HG03097 (cell line): Measurements from ENCODE around the gene WDPCP.
"Not testable (repeated sequence)": the region's sequence is repeated elsewhere in the genome, so short reads cannot be mapped to it uniquely, and the experiment has no call there.

ENCODE experiments used
- ATAC-seq: cut with Tn5 transposase; IDR thresholded peaks from one replicate; pipeline ENCODE4 v1.9.1; 2021; ENCODE audit not compliant: unreplicated experiment, low FRiP score

WDPCP gene

DNA sequence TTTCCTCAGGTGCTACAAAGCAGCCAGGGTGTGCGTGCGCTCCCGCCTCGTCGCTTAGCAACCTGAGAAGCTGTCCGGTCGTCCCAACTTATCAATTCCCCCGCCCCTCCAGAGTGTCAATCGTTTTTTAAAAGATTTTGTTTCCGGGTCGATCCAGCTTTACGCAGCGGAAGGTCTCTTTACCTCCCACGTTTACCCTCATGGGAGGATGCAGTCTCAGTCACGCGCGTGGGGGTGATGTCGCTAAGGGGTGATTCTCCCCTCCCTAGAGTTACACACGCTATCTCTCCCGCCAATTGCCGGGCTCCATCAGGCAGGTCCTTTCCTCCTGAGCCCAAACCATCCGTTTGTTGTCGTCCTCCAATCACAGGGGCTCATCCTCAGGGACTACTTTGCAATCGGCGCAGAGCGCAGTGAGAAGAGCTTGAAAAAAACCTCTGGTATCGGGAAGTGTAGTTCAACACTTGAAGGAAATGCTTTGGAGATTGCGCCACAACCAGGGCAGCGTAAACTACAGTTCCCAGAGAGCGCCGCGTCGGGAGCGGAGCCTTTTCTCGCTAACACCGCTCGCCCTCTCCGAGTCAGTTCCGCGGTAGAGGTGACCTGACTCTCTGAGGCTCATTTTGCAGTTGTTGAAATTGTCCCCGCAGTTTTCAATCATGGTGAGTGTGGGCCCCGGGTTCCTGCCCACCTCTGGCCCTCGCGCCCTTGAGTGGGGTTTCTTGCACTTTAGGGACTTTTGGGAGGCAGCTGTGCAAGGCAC, at the start of gene WDPCP, which contains the start of gene MDH1:
WDPCP (minus strand) TSS at position 93 of the 763 bp plus-strand sequence. CDS start 206 bp downstream, outside the sequence.
MDH1 (plus strand) TSS at position 579 of the 763 bp plus-strand sequence; CDS start at position 660, 81 bp downstream.
- peak; percentile 94 for ATAC-seq

DNA sequence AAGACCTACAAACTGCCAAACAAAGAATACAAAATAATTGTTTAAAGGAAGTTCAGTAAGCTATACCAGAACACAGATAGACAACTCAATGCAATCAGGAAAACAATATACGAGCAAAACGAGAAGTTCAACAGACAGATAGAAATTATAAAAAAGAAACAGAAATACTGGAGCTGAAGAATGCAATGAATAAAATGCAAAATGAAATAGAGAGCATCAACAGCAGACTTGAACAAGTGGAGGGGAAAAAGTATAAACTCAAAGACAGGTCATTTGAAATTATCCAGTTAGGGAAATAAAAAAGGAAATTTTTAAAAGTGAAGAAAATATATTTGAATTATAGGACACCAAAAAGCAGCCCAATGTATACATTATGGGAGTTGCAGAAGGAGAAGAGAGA, 44.1 kb upstream of the WDPCP start:
- ATAC-seq: no peak

DNA sequence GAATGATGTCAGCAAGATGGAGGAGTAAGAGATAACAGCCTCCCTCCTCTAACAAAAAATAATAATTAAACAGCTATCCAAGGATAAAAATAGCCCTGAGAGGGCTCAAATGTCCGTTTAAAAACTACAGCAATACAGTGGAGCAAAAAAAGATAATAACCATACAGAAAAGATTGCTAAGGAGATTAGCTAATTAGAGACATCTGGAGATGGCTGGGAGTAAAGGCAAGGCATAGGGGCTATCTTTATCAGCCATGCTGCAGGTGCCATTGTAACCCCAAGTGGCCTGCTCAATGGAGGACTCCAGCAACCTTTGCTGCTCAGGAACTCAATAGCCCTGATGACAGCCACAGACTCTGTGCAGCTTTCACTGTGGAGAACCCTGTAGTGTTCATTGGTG, 43.2 kb upstream of the WDPCP start:
- ATAC-seq: no peak

DNA sequence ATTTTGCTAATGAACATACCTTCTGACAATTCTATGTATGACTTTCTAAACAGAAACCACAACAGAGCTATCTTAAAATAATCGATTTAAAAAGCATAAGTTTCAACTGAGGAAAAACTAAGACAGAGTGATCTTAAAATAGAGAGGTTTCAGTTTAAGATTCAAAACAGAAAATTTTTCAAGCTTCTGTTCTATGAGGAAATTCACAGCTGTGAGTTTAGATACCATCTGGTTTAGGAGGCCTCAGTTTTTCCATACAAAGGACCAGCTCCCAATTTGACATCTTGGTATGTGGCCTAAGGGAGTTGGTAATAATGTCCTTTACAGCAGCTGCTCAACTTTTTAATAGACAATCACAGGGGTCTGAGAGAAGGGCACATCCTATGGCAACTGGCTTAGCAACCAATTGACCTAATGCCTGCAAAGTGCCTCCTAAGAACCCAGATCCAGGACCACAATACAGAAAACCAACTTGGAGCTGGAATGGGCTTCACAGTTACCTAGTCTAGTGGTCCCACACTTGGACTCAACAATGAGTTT, 40.2 kb upstream of the WDPCP start:
- no peak for ATAC-seq

GRCh38 chr2:63627866-63628265, 39.6 kb upstream of the WDPCP start:
- ATAC-seq: no peak

GRCh38 chr2:63623763-63624162, 35.5 kb upstream of the WDPCP start:
- not testable (repeated sequence) for ATAC-seq

- ATAC-seq: no peak
Observed at GRCh38 chr2:63622751-63623150, 34.5 kb upstream of the WDPCP start.

- ATAC-seq: no peak
Observed at GRCh38 chr2:63619328-63619727, 31.1 kb upstream of the WDPCP start.

GRCh38 chr2:63617366-63617765, 29.1 kb upstream of the WDPCP start:
- no peak for ATAC-seq

DNA sequence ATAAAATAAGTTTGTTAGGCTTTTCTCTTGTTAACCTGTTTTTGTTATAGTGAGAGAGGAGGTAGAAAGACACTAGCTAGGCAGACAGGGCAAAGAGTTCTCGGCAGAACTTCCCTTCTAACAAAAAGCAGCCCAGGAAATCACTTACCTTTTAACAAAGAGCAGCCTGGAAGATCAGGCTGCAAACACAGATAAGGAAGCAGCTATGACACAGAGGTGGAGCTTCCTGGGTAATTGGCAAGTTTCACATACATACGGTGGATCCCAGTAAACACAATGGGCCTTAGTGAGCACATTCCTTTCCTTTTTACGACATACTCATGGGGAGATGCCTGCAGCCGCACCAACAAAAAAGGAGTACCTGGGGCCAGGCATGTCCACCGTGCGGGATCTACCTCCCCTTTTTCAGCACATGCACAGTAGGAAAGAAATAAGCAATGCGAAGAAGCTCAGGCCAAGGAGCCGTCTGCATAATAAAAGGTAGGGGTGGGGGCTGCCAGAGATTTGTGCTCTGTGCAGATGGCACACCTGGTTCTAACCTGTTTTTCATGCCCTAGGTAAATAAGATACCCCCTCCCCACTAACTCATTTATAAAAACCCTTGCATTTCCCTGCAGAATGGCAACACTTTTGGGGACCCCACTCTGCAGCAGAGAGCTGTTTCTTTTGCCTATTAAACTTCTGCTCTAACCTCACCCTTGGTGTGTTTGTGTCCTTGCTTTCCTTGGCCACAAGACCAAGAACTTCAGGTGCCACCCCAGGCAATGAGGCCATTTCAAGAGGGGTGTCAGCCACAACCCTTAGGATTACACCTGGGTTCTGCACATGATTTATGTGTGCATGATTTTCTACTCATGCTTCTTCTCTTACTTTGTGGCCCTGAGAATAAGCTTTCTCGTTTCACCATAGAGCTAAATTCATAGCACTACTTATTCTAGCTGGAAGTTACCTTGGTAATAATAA, 27.0 kb upstream of the WDPCP start:
- ATAC-seq: no peak

- ATAC-seq: no peak
Observed at GRCh38 chr2:63614448-63614968, 26.2 kb upstream of the WDPCP start.

- no peak for ATAC-seq
Observed at GRCh38 chr2:63613391-63613901, 25.2 kb upstream of the WDPCP start.

DNA sequence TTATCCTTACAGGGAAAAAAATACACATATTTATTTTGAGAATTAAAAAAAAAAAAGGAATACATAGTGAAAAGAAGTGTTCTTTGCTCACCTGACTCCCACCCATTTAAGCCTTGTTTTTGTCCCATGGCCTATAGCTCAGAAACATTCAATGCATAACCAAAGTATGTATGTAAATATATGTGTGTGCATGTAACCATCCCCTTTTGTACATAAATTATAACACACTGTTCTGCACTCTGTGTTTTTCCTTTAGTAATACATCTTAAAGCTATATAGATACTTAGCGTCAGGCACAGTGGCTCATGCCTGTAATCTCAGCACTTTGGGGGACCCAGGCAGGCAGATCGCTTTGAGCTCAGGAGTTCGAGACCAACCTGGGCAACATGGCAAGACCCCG, 22.2 kb upstream of the WDPCP start:
- no peak for ATAC-seq

DNA sequence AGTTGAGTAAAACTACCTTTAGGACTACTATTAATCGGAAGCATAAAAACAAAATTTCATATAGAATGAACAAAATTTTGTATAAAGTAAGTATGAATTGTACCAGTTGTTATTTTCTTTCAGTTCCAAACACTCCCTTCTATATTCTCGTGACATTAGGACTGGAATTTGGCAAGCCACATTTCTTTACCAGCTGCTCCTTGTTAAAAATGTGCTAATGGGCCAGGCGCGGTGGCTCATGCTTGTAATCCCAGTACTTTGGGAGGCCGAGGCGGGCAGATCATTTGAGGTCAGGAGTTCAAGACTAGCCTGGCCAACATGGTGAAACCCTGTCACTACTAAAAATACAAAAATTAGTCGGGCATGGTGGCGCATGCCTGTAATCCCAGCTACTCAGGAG, 20.6 kb upstream of the WDPCP start:
- ATAC-seq: not testable (repeated sequence)

- no peak for ATAC-seq
Observed at GRCh38 chr2:63604666-63605065, 16.4 kb upstream of the WDPCP start.

DNA sequence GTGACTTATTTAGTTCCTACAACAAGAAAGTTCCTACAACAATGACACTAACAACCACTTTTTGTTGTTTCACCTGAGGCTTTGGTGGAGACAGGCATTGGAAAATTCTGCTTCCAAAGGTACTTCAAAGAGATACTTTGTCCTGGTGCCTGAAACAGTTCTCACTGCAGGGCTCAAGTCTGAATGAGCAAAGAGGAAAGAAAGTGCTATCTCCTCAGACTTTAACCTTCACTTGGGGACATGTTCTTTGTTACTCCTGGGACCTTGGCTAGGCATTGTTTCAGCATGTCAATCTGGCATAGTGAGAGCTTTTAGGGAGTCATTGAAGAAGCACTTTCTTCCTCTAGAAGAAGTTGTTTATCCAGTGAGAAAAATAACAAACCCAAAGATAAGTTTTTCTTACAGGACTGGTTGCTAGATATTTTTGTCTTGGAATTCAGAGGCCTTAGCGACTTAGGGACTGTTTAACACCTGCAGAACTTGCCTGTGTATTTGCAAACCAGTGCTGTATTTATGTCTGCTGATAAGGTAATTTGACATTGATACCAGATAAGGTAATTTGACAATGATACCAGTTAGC, 12.7 kb upstream of the WDPCP start:
- ATAC-seq: no peak

DNA sequence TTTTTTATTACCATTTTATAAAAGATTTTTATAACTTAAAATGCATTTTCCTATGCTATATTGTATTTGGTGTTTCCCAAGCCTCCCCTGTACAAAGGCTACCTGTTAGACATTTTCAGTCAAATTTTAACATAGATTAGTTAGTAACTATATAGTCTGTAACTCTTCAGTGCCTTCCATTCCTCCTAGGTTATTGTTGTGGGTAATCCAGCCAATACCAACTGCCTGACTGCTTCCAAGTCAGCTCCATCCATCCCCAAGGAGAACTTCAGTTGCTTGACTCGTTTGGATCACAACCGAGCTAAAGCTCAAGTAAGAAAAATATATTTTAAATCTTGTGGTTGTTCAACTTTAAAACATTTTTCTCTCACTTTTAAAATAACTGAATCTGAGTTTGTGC, 10.7 kb upstream of the WDPCP start:
- no peak for ATAC-seq

GRCh38 chr2:63596401-63596883, 8.2 kb upstream of the WDPCP start:
- ATAC-seq: no peak

DNA sequence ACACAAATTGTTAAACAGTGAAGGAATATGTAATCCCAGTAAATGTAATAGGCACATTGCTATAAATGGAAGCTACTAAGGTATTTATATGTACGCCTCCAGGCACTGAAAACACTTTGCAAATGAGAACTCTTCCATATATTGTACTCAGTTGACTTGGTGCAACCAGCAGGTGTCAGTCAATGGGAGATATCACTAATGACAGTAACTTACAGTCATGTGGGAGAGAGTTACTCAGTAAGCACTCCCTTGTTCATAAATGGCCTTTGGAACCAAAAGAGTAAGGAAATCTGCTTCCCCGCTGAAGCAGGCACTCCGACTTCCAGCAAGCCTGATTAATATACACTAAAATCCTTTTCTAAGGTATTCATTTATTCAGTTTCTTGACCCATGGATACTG, 6.4 kb upstream of the WDPCP start:
- no peak for ATAC-seq

- no peak for ATAC-seq
Observed at GRCh38 chr2:63591566-63592175, 3.4 kb upstream of the WDPCP start.
